Neural progenitor cell (in vitro differentiated cells): ENCODE measurements around the gene NAPA. TPM values are rescaled to one million over a fixed set of nuclear protein-coding genes. Genes with fewer than 3 reads are reported as not detected.

Source experiments
- DNase-seq: peaks from one replicate; pipeline ENCODE4 v3.0.0-alpha.2; 2016; ENCODE audit warnings: low spot score
- H2AFZ ChIP-seq: fragments of 200-600 bp; sonication (generic); replicated peaks from 2 replicates; pipeline ENCODE4 v1.6.1; 2016; ENCODE audit warnings: antibody characterized with exemption
- H3F3A ChIP-seq: fragments of 200-600 bp; sonication (generic); 2 replicates; pipeline ENCODE4 v1.6.1; 2016; ENCODE audit warnings: antibody characterized with exemption, low read depth
- H3K27ac ChIP-seq: fragments of 200-600 bp; sonication (generic); 2 replicates; pipeline ENCODE4 v1.5.1; 2016; ENCODE audit warnings: mild to moderate bottlenecking
- H3K27me3 ChIP-seq: fragments of 200-600 bp; sonication (generic); 2 replicates; pipeline ENCODE4 v1.6.1; 2016; ENCODE audit warnings: mild to moderate bottlenecking, moderate library complexity
- H3K36me3 ChIP-seq: fragments of 200-600 bp; sonication (generic); 2 replicates; pipeline ENCODE4 v1.5.1; 2016
- H3K4me1 ChIP-seq: fragments of 200-600 bp; sonication (generic); 2 replicates; pipeline ENCODE4 v1.6.1; 2016; ENCODE audit warnings: mixed run types
- H3K4me2 ChIP-seq: fragments of 200-600 bp; sonication (generic); 2 replicates; pipeline ENCODE4 v1.6.1; 2016
- H3K4me3 ChIP-seq: fragments of 200-600 bp; sonication (generic); 2 replicates; pipeline ENCODE4 v1.5.1; 2016
- H3K79me2 ChIP-seq: fragments of 200-600 bp; sonication (generic); 2 replicates; pipeline ENCODE4 v1.6.1; 2016; ENCODE audit warnings: low read depth
- H3K9ac ChIP-seq: fragments of 200-600 bp; sonication (generic); 2 replicates; pipeline ENCODE4 v1.6.1; 2016
- H3K9me3 ChIP-seq: fragments of 200-600 bp; sonication (generic); 2 replicates; pipeline ENCODE4 v1.5.1; 2016; ENCODE audit warnings: low read depth
- H4K20me1 ChIP-seq: fragments of 200-600 bp; sonication (generic); 2 replicates; pipeline ENCODE4 v1.6.1; 2016; ENCODE audit warnings: low read depth
- H3K27ac Mint-ChIP-seq: 3 replicates; pipeline ENCODE4 v1.8.0; 2021; ENCODE audit warnings: mixed read lengths
- H3K27me3 Mint-ChIP-seq: 2 replicates; pipeline ENCODE4 v1.8.0; 2022; ENCODE audit warnings: low read depth, mild to moderate bottlenecking, inconsistent platforms, moderate library complexity, mixed read lengths; ENCODE audit not compliant: insufficient read depth
- H3K36me3 Mint-ChIP-seq: 3 replicates; pipeline ENCODE4 v1.8.0; 2021; ENCODE audit warnings: mixed read lengths
- H3K4me1 Mint-ChIP-seq: 3 replicates; pipeline ENCODE4 v1.8.0; 2021; ENCODE audit warnings: mixed read lengths
- H3K4me3 Mint-ChIP-seq: 3 replicates; pipeline ENCODE4 v1.8.0; 2021; ENCODE audit warnings: mild to moderate bottlenecking, moderate library complexity, mixed read lengths
- H3K9me3 Mint-ChIP-seq: 3 replicates; pipeline ENCODE4 v1.8.0; 2020; ENCODE audit warnings: mixed read lengths
- EZH2 ChIP-seq: fragments of 200-600 bp; sonication (generic); IDR thresholded peaks from 2 replicates; pipeline ENCODE4 v1.6.1; 2017; ENCODE audit warnings: antibody characterized with exemption, mild to moderate bottlenecking, moderate library complexity
- EZH2phosphoT487 ChIP-seq: fragments of 200-600 bp; sonication (generic); IDR thresholded peaks from 2 replicates; pipeline ENCODE4 v1.6.1; 2017; ENCODE audit warnings: antibody characterized with exemption
- total RNA-seq: library from RNA; depleted of rRNA; stranded (reverse); fragments of >200 nt; gene quantifications from 2 replicates; pipeline ENCODE4 v1.2.3, GENCODE V29; 2015; ENCODE audit warnings: low replicate concordance
- TF ChIP-seq, protein P1 (sequence below): fragments of 200-600 bp; sonication (generic); IDR thresholded peaks from 2 replicates; pipeline ENCODE4 v1.5.1; 2017; ENCODE audit warnings: antibody characterized with exemption, mild to moderate bottlenecking

Gene NAPA
- total RNA-seq, 1 donor from 2014 or later: 30.2 TPM

DNA sequence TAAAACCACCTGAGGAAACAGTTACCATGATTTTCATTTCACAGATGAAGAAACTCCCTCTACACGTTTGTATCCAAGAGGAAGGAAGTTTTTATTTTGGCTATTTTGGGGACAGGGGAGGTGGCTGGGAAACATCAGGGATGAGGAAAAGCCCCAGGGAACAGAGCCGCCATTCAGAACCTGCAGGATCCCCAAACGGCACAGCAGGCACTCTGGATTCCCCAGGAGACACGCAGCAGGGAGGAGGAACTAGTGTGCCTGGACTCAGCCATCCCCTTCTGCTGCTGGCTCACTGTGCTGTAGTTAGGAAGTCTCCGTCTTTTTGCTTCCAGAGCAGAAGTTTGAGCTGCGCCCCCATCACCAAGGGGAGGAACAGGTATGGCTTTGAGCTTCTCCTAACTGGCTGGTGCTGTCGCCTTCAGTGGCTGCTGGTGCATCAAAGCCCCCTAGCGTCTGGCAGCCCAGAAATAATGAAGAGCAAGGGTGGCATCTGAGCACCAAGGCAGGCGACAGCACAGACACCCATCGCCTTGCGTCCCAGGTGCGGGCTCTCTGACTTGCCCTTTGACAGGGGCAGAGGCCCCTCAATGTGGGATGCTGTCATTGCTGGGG lies 4.2 kb downstream of the NAPA start:
- Mint-ChIP-seq H3K27me3 (peaks cover 4% of the 10 kb centered on the region), H3K4me3 (no peak overlapping the region), H3K27ac (peak overlapping the region; percentile 27), H3K4me1 (peaks cover 31% of the 10 kb centered on the region), H3K36me3 (no peaks in the 10 kb centered on the region), H3K9me3 (no peaks in the 10 kb centered on the region)
- Histone ChIP-seq H3K36me3 (no peaks in the 10 kb centered on the region), H3K9ac (no peak overlapping the region), H4K20me1 (peaks cover 51% of the 10 kb centered on the region), H3F3A (peaks cover 7% of the 10 kb centered on the region), H2AFZ (no peak overlapping the region), H3K4me1 (peaks cover 14% of the 10 kb centered on the region), H3K9me3 (no peaks in the 10 kb centered on the region), H3K4me3 (no peak overlapping the region), H3K4me2 (no peak overlapping the region), H3K79me2 (peaks cover 82% of the 10 kb centered on the region), H3K27me3 (no peaks in the 10 kb centered on the region), H3K27ac (no peak overlapping the region)
- no peak for DNase-seq
- TF ChIP-seq, protein P1, sequence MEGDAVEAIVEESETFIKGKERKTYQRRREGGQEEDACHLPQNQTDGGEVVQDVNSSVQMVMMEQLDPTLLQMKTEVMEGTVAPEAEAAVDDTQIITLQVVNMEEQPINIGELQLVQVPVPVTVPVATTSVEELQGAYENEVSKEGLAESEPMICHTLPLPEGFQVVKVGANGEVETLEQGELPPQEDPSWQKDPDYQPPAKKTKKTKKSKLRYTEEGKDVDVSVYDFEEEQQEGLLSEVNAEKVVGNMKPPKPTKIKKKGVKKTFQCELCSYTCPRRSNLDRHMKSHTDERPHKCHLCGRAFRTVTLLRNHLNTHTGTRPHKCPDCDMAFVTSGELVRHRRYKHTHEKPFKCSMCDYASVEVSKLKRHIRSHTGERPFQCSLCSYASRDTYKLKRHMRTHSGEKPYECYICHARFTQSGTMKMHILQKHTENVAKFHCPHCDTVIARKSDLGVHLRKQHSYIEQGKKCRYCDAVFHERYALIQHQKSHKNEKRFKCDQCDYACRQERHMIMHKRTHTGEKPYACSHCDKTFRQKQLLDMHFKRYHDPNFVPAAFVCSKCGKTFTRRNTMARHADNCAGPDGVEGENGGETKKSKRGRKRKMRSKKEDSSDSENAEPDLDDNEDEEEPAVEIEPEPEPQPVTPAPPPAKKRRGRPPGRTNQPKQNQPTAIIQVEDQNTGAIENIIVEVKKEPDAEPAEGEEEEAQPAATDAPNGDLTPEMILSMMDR: no peak
- no peak for TF ChIP-seq EZH2phosphoT487
- no peak for TF ChIP-seq EZH2

DNA sequence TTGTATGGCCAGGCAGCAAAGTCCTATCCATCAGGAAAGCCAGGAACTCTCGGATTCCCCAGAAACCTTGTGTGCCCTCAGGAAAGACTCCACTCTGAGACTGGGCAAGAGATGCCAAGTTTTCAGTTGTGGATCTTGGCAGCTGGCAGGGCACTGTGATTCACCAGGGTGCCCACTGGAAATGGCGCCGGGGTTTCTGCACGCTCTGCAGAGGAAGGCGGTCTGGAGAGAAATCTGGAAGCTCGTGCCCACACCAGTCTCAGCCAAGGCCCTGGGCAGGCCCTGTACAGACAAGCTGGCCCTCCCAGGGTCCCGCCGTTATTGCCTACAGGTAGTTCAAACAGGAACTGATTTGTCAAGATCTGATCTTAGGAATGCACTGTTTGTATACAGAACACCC lies 4.9 kb downstream of the NAPA start:
- H3K27me3 Mint-ChIP-seq: peaks cover 4% of the 10 kb centered on the region
- no peak overlapping the region for H3K4me3 Mint-ChIP-seq
- H3K9me3 ChIP-seq: no peaks in the 10 kb centered on the region
- H3K9ac ChIP-seq: no peak overlapping the region
- H3K27ac ChIP-seq: no peak overlapping the region
- H3K4me1 ChIP-seq: peaks cover 14% of the 10 kb centered on the region
- no peak overlapping the region for H2AFZ ChIP-seq
- H3K9me3 Mint-ChIP-seq: no peaks in the 10 kb centered on the region
- no peaks in the 10 kb centered on the region for H3K27me3 ChIP-seq
- TF ChIP-seq EZH2phosphoT487 (no peak), EZH2 (no peak)
- TF ChIP-seq, protein P1: no peak
- no peaks in the 10 kb centered on the region for H3K36me3 ChIP-seq
- H3K27ac Mint-ChIP-seq: peak overlapping the region; percentile 27
- peaks cover 83% of the 10 kb centered on the region for H3K79me2 ChIP-seq
- no peaks in the 10 kb centered on the region for H3K36me3 Mint-ChIP-seq
- no peak for DNase-seq
- peaks cover 28% of the 10 kb centered on the region for H3K4me1 Mint-ChIP-seq
- H3F3A ChIP-seq: peaks cover 6% of the 10 kb centered on the region
- H3K4me3 ChIP-seq: no peak overlapping the region
- H4K20me1 ChIP-seq: peaks cover 51% of the 10 kb centered on the region
- H3K4me2 ChIP-seq: no peak overlapping the region

- no peak overlapping the region for H3K4me3 Mint-ChIP-seq
- peak overlapping the region; percentile 9 for H3K9ac ChIP-seq
- no peak overlapping the region for H3K4me2 ChIP-seq
- no peak overlapping the region for H2AFZ ChIP-seq
- no peak overlapping the region for H3K27ac ChIP-seq
- no peaks in the 10 kb centered on the region for H3K27me3 ChIP-seq
- H3K36me3 ChIP-seq: no peaks in the 10 kb centered on the region
- H3K27me3 Mint-ChIP-seq: peaks cover 4% of the 10 kb centered on the region
- DNase-seq: no peak
- peaks cover 46% of the 10 kb centered on the region for H4K20me1 ChIP-seq
- TF ChIP-seq, protein P1: no peak
- TF ChIP-seq EZH2phosphoT487 (no peak), EZH2 (no peak)
- H3K4me3 ChIP-seq: no peak overlapping the region
- no peaks in the 10 kb centered on the region for H3K9me3 ChIP-seq
- H3F3A ChIP-seq: peaks cover 6% of the 10 kb centered on the region
- peaks cover 23% of the 10 kb centered on the region for H3K4me1 Mint-ChIP-seq
- peaks cover 14% of the 10 kb centered on the region for H3K4me1 ChIP-seq
- peaks cover 83% of the 10 kb centered on the region for H3K79me2 ChIP-seq
- no peaks in the 10 kb centered on the region for H3K36me3 Mint-ChIP-seq
- peak overlapping the region; percentile 60 for H3K27ac Mint-ChIP-seq
- no peaks in the 10 kb centered on the region for H3K9me3 Mint-ChIP-seq
Measured at GRCh38 chr19:47509170-47509847, 5.6 kb downstream of the NAPA start.
